WI38 (cell line): ENCODE results near the gene WDR5B.
"Not testable (repeated sequence)": the region's sequence is repeated elsewhere in the genome, so short reads cannot be mapped to it uniquely, and the experiment has no call there.

ENCODE experiments used
- H3K4me3 ChIP-seq: 2 replicates; pipeline ENCODE4 v1.5.1; 2011; ENCODE audit warnings: low read depth, mild to moderate bottlenecking, control low read depth, low read length
- TF ChIP-seq, protein P1 (sequence below): IDR thresholded peaks from 2 replicates; pipeline ENCODE4 v1.5.1; 2012; ENCODE audit warnings: low read depth, mild to moderate bottlenecking, control low read depth, low read length

WDR5B gene

DNA sequence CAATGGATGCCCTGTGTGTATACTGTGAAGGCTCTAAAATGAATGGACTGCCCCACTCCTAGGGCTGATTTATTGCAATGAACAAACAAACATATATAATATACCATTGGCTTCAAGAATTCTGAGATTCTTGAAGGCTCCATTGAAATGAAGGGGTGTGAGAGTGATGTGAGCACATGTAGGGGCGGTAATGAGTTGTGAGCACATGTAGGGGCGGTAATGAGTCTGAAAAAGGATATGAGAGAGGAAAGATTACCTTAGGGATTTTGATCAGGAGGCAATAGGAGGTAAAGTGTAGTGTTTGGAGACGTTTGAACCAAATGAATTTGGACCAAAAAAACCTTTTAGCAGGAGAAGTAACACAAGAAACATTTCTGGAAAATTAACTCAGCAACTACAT lies 28.2 kb downstream of the WDR5B start:
- TF ChIP-seq, protein P1, sequence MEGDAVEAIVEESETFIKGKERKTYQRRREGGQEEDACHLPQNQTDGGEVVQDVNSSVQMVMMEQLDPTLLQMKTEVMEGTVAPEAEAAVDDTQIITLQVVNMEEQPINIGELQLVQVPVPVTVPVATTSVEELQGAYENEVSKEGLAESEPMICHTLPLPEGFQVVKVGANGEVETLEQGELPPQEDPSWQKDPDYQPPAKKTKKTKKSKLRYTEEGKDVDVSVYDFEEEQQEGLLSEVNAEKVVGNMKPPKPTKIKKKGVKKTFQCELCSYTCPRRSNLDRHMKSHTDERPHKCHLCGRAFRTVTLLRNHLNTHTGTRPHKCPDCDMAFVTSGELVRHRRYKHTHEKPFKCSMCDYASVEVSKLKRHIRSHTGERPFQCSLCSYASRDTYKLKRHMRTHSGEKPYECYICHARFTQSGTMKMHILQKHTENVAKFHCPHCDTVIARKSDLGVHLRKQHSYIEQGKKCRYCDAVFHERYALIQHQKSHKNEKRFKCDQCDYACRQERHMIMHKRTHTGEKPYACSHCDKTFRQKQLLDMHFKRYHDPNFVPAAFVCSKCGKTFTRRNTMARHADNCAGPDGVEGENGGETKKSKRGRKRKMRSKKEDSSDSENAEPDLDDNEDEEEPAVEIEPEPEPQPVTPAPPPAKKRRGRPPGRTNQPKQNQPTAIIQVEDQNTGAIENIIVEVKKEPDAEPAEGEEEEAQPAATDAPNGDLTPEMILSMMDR, result no peak
- H3K4me3 ChIP-seq, result no peak overlapping the region

GRCh38 chr3:122383771-122384697 lies 31.8 kb downstream of the WDR5B start, which contains the start of gene FAM162A:
TSS of gene FAM162A (plus strand) at chr3:122384182. CDS start at chr3:122384266, 84 bp downstream.
- peak within 1 kb of the TSS; percentile 96 for H3K4me3 ChIP-seq
- TF ChIP-seq, protein P1, result peak; percentile 45

GRCh38 chr3:122382888-122383666 lies 32.8 kb downstream of the WDR5B start, which contains the start of gene MIX23:
TSS of gene MIX23 (minus strand) at chr3:122383231. CDS start at chr3:122383224, 7 bp downstream.
- H3K4me3 ChIP-seq, result peak within 1 kb of the TSS; percentile 96

GRCh38 chr3:122377975-122378374 lies 37.9 kb downstream of the WDR5B start:
- TF ChIP-seq, protein P1, result no peak
- no peak overlapping the region for H3K4me3 ChIP-seq

More at GRCh38 chr3:122382888-122383666, 32.8 kb downstream of the WDR5B start, which contains the start of gene MIX23:
- TF ChIP-seq, protein P1, result no peak

DNA sequence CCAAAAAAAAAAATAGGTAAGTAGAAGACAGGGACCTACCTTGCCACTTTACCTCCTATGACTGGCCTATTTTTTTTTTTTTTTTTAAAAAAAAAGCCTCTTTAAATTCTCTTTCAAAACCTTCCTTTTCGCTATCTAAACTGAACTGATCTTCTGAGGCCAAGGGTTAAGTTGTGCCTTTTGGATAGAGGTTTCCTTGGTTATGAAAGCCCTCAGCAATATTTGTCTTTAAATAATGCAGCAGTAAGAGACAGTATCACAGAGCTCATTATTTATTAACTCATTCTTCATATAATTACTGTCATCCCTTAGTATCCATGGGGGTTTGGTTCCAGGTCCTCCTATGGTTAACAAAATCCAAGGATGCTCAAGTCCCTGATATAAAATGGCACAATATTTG lies 41.8 kb downstream of the WDR5B start:
- H3K4me3 ChIP-seq, result no peak overlapping the region
- TF ChIP-seq, protein P1, result no peak

DNA sequence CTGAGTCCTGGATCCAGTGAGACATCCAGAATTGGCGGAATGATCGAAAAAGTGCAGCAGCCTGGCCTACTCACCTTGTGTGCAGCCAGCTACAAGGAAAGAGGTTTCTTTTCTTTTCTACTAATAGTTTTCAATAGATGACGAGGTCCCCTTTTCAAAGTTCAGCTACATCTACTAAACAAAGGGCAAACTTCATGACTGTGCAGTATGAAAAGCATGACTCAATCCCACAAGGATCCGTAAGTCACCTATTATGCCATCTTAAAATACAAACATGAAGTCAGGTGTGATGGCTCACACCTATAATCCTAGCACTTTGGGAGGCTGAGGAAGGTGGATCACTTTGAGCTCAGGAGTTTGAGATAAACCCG lies 49.5 kb downstream of the WDR5B start:
- TF ChIP-seq, protein P1, result no peak
- no peak overlapping the region for H3K4me3 ChIP-seq

DNA sequence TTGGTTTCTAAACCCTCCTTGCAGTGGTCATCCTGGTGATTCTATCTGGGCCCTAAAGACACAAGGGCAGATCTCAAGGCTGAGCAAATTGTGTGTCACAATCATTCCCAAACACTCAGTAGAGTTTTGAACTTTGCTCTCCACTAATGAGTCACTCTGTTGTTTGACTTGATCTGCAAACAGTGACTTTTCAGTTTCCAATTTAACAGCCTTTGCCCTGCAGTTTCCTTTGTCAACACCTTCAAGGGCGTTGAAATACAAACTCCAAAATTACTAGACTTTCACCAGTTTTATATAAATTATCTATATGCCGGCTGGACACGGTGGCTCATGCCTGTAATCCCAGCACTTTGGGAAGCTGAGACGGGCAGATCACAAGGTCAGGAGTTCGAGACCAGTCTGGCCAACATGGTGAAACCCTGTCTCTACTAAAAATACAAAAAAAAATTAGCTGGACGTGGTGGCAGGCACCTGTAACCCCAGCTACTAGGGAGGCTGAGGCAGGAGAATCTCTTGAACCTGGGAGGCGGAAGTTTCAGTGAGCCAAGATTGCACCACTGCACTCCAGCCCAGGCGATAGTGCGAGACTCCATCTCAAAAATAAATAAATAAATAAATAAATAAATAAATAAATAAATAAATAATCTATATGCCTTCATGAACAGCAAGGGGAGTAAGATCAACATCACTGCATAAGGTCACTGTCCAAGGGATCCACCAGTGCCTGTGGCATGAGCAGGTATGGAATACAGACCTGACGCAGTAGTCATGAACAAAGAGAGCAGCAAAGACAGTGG lies 50.1 kb downstream of the WDR5B start:
- H3K4me3 ChIP-seq, result not testable (repeated sequence)
